ENCODE data around the gene PROSER2.

PROSER2 gene

GRCh38 chr10:11913079-11913641 is 90.0 kb downstream of the PROSER2 start:
- DNase-seq, result no peak

- no peak for DNase-seq
These were observed 95.2 kb downstream of the PROSER2 start for GRCh38 chr10:11918384-11918783.

DNA sequence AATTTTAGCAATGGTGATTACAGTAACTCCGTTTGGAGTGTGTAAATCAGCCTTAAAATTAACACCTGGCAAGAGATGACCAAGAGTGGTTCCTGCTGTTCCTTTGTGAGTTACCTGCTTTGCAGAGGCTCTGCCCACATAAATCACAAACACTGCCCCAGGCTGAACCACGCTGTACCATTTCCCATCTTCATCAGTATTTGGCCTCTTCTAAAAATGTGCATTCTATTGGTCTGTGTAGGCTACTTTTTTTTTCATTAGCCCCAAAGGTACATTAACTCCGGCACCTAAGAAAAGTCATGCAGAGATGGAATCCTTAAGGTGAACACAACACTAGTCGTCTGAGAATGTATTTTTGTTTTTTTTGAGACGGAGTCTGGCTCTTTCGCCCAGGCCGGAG is 96.1 kb downstream of the PROSER2 start:
- no peak for DNase-seq
